SH-SY5Y (cell line): ENCODE data around the gene PIP5KL1.

Source experiments
- GATA2 ChIP-seq: IDR thresholded peaks from 2 replicates; pipeline ENCODE4 v1.6.1; 2011; ENCODE audit warnings: mild to moderate bottlenecking, low read depth, low read length
- GATA3 ChIP-seq: IDR thresholded peaks from 2 replicates; pipeline ENCODE4 v1.6.1; 2011; ENCODE audit warnings: low read depth, mild to moderate bottlenecking, low read length, moderate library complexity

DNA sequence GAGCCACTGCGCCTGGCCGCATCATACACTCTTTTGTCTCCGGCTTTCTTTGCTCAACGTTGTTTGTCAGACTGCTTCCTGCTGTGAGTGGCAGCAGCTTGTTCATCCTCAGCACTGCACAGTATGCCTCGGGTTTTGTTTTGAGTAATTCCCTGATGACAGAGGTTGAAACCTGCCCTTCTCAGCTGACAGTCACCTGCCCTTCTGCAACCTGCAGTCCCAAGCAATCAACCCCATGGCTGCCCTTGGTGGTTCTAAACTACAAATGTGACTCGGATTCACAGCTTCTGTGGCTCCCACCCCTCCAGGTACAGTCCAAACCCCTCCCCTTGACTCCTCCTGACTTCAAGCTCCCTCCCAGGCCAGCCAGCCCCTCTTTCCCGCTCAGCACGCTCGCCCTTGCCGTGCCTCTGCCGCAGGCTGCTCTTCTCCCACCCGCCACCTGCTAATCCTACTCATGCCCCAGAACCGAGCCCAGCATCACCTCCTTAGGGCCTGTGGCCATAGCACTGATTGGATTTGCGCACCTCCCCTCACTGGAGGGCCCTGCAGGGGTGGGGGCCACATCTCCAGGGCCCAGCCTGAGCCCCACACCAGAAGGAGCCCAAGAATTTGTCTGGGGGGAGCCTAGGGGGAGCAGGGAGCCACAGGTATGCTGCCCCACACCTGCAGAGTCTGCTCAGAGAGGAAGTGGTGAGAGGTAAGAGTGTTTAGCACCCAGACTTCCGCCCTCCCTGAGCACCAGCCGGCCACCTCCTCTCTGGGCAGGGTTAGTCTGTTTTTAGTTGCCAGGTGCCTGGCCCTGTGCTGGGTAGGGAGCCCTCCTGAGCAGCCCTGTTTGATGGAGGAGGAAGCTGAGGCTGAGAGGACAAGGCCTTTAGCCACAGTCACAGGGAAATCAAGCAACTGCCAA lies 40.1 kb upstream of the PIP5KL1 start:
- TF ChIP-seq GATA2 (no peak), GATA3 (no peak)
